Measurements from ENCODE around the gene CISH. TPM values are rescaled to one million over a fixed set of nuclear protein-coding genes. Genes with fewer than 3 reads are reported as not detected.

Gene CISH
- total RNA-seq, 1 donor from 2014 or later, result 10.6 TPM

GRCh38 chr3:50604628-50605588 lies 6.7 kb downstream of the CISH start:
- DNase-seq (ENCODE audit: low spot score), result no peak
- no peak for ATAC-seq
- intact Hi-C loops (cut with DNase I), result no loop called here

- intact Hi-C loops (cut with DNase I), result no loop called here
Measured at GRCh38 chr3:50604110-50604621, 7.4 kb downstream of the CISH start.

GRCh38 chr3:50603261-50604109 lies 8.1 kb downstream of the CISH start:
- DNase-seq (ENCODE audit: low spot score) (no peak), ATAC-seq (no peak)
- intact Hi-C loops (cut with DNase I), result no loop called here

More at GRCh38 chr3:50604110-50604621, 7.4 kb downstream of the CISH start:
- ATAC-seq (no peak), DNase-seq (ENCODE audit: low spot score) (no peak)

GRCh38 chr3:50602595-50603191 lies 8.9 kb downstream of the CISH start:
- DNase-seq (ENCODE audit: low spot score), result no peak
- ATAC-seq, result no peak
- intact Hi-C loops (cut with DNase I), result no loop called here

- DNase-seq (ENCODE audit: low spot score), result peak; percentile 94
- intact Hi-C loops (cut with DNase I), result no loop called here
- peak; percentile 90 for ATAC-seq
Measured at GRCh38 chr3:50600841-50601591, 10.6 kb downstream of the CISH start.

- intact Hi-C loops (cut with DNase I), result no loop called here
- no peak for ATAC-seq
- DNase-seq (ENCODE audit: low spot score), result no peak
Measured at GRCh38 chr3:50600141-50600753, 11.3 kb downstream of the CISH start.

GRCh38 chr3:50599716-50600118 lies 11.9 kb downstream of the CISH start:
- intact Hi-C loops (cut with DNase I), result no loop called here
- DNase-seq (ENCODE audit: low spot score) (no peak), ATAC-seq (no peak)

GRCh38 chr3:50599115-50599715 lies 12.4 kb downstream of the CISH start:
- no peak for DNase-seq (ENCODE audit: low spot score)
- ATAC-seq, result no peak
- intact Hi-C loops (cut with DNase I), result no loop called here

- intact Hi-C loops (cut with DNase I), result no loop called here
- ATAC-seq, result no peak
- no peak for DNase-seq (ENCODE audit: low spot score)
Measured at GRCh38 chr3:50594253-50594785, 17.3 kb downstream of the CISH start.

- ATAC-seq, result peak; percentile 29
- DNase-seq (ENCODE audit: low spot score), result no peak
- intact Hi-C loops (cut with DNase I), result no loop called here
Measured at GRCh38 chr3:50592568-50592967, 19.0 kb downstream of the CISH start.

- DNase-seq (ENCODE audit: low spot score) (no peak), ATAC-seq (peak; percentile 9)
Measured at GRCh38 chr3:50591196-50591741, 20.3 kb downstream of the CISH start.

GRCh38 chr3:50588759-50589433 lies 22.7 kb downstream of the CISH start:
- intact Hi-C loops (cut with DNase I), result no loop called here
- ATAC-seq (no peak), DNase-seq (ENCODE audit: low spot score) (no peak)

More at GRCh38 chr3:50591196-50591741, 20.3 kb downstream of the CISH start:
- intact Hi-C loops (cut with DNase I), result no loop called here

GRCh38 chr3:50587806-50588758 lies 23.5 kb downstream of the CISH start:
- intact Hi-C loops (cut with DNase I), result no loop called here
- ATAC-seq, result no peak
- DNase-seq (ENCODE audit: low spot score), result no peak

- DNase-seq (ENCODE audit: low spot score), result no peak
- no peak for ATAC-seq
- intact Hi-C loops (cut with DNase I), result no loop called here
Measured at GRCh38 chr3:50587373-50587772, 24.2 kb downstream of the CISH start.

- intact Hi-C loops (cut with DNase I), result no loop called here
- DNase-seq (ENCODE audit: low spot score), result no peak
Measured at GRCh38 chr3:50586763-50587070, 24.9 kb downstream of the CISH start.

More at GRCh38 chr3:50586763-50587070, 24.9 kb downstream of the CISH start:
- ATAC-seq, result no peak
